Superior temporal gyrus (tissue), 1 donor: Measurements from ENCODE around the gene MYH3.
A peak's percentile ranks its signal among the peaks of the same experiment; 100 is the strongest.

ENCODE experiments used
- DNase-seq: peaks from one replicate; pipeline ENCODE4 v3.0.0-alpha.2; 2016; ENCODE audit errors: extremely low spot score

The MYH3 gene

DNA sequence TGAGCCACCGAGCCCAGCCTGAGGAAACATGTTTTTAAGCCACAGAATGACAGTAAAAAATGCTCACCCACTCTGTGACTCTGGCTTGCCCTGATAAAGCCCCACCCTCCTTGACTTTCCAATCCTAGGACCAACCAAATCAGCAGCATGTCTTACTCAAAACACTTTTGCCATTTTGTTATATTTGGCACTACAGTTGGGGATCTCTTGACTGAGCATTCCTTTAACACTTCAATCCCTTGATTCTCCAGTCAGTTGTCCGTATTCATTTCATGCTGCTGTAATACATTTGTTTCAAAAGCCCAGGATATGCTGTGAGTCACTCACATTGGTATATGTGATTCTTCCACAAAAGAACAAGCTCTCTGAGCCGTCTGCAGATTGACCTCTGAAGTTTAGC, 8.2 kb downstream of the MYH3 start:
- DNase-seq: no peak

DNA sequence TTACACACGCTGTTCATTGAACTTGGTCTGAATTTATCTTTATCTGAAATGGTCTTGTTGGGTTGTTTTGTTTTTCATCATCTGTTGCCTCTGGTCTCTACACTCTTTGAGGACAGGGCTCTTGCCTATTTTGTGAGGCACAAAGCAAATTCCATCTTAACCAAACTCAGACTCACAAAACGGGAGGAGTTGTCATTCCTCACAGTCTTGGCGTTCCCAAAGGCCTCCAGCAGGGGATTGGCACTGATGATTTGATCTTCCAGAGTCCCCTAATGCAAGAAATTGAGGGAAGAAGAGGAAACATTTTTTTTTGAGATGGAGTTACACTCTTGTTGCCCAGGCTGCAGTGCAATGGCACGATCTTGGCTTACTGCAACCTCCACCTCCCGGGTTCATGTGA, 8.7 kb downstream of the MYH3 start:
- no peak for DNase-seq

DNA sequence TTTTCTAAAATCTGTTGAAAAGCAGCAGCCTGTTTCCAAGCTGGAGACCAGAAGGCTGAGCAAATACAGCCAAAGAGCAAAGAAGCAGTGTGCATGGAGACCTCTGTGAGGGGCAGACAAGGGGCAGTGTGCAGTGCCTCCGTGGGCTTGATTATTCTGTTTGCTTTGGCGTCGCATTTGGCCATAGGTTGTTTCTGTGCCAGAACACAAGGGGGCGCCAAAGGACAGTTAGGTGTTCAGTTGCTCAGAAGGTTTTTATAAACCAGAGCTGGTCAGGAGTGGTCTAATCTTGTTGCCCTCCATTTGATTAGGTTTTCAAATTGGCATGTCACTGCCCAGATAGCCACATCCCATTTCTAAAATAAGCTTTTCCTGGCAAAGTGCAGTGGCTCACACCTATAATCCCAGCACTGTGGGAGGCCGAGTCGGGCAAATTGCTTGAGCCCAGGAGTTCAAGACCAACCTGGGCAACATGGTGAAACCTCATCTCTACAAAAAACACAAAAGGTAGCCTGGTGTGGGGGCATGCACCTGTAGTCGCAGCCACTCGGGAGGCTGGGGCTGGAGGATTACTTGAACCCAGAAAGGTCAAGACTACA, 10.6 kb downstream of the MYH3 start:
- peak; percentile 84 for DNase-seq

DNA sequence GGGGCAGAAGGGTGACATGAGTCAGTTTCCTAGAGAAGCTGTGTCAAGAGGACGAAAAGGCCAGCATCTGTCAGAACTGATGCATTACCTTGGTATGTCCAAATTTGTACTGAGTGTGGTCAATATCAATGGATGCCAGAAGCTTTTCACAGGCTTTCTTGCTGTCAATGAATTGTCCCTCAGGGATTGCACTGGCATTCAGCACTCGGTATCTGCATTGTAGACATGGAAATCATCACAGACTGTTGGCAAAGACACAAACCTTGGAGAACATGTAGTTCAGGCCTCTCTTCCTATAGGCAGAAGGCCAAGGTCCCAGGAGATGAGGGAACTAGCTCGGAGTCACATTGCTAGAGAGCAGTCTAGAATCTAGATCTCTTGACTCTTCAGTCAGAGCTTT, 16.6 kb downstream of the MYH3 start:
- no peak for DNase-seq

DNA sequence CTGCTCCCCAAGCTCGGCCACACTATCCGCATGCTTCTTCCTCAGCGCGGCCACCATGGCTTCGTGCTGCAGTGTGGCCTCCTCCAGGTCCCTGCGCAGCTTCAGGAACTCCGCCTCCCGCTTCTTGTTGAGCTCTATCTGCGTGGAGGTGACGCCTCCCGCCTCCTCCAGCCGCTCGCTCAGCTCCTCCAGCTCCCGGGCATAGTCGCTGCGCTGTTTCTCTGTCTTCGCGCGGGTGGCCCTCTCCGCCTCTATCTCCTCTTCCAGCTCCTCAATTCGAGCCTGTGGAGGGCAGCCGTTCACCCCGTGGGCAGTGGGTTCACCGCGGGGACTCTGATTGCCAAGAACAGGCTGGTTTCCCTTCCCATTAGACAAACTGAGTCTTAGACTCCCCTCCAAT, 19.0 kb downstream of the MYH3 start:
- DNase-seq: no peak

DNA sequence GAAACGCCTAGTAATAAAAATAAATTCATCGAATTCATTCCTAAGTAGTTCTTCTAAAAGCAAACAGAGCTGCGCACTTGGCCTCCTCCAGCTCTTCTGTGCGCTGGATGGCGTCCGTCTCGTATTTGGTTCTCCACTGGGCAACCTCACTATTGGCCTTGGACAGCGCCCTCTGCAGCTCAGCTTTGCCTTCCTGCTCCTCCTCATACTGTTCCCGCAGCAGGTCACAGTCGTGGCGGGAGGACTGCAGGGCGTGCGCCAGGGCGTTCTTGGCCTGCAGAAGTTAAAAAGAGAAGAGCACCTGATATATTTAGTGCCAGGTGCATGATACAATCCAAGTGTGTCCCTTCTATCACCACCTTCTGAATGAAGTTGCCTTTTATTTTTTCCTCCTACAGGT, 21.8 kb downstream of the MYH3 start:
- DNase-seq: no peak

DNA sequence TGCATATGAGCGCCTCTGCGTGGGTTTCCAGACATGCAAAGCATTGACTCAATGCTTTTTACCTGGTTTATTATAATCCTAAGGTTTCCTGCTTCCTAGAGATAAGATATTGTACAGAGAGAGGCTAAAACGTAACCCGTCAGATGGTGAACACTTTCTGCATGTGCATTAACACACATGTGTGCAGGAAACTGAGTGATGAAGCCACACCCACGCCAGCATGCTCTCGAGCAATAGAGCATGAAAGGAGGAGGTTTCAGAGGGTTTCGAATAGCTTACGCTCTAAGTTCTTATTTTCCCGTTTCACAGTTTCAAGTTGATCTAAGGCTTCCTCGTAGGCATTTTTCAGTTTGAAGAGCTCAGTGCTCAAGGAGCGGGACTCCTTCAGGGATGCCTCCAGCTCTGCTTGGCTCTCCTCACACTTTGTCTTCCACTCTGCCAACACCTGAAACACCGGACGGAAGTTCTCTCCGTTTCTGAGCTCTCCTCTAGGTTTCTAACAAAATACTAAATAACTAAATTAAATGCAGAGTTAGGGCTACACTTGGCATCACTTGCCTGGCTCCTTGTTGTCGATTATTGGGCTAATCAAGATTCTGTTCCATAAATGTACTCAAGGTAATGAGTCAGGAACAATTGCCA, 23.2 kb downstream of the MYH3 start:
- DNase-seq: no peak

DNA sequence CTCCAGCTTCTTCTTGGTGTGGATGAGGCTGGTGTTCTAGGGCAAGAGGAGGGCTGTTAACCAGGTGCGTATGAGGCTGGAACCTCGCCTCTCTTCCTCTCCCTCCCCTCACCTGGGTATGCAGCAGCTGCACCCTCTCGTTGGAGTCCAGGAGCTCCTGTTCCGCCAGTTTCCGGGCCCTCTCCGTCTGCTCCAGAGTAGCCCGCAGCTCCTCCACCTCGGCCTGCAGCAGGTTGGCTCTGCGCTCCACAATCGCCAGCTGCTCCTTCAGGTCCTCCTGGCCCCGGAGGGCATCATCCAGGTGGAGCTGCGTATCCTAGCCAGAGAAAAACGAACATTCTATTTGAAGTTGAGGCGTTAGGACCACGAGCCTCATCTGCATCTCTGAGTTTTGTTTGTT, 25.4 kb downstream of the MYH3 start:
- no peak for DNase-seq

DNA sequence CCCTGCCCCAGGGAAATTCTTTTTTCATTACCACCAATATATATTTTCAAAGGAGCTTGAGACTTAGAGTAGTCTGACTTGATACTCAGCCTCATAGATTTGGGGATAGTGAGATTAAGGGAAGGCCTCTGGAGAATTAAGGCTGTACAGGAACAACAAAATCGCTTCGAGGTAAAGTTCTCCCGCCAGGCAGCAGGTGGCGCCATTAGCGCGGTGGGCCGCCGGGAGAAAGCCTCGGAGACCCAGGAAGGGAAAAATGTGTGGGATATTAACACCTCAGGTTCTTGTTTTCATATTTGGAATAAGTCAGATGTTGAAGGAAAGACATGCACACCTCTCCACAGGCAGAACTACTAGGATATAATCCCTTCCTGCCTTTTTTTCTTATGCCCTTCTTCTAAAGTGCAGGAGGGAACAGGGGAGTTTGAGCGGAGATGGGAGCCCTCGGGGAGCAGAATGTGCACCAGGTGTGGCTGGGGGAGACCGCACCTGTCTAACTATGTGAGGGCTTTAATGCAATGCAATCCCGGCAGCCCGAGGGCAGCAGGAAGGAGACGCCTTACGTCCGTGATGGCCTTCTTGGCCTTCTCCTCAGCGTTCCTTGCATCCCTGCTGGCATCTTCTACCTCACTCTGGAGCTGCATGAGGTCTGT, 25.9 kb downstream of the MYH3 start:
- no peak for DNase-seq

DNA sequence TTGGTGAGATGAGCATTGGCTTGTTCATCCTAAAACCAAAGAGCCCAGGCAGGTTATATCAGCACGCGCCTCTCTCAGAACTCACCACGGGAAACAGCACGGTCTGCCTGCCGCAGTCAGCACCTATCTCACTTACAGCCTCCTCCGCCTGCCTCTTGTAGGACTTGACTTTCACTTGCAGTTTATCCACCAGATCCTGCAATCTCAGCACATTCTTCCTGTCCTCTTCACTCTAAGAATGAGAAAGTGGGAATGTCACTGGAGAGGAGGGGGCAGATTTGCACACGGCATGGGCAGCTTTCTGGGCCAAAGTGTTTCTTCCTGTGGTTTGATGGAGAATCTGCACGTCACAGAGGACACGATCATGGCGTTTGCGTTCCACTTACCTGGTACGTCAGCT, 27.4 kb downstream of the MYH3 start:
- no peak for DNase-seq

DNA sequence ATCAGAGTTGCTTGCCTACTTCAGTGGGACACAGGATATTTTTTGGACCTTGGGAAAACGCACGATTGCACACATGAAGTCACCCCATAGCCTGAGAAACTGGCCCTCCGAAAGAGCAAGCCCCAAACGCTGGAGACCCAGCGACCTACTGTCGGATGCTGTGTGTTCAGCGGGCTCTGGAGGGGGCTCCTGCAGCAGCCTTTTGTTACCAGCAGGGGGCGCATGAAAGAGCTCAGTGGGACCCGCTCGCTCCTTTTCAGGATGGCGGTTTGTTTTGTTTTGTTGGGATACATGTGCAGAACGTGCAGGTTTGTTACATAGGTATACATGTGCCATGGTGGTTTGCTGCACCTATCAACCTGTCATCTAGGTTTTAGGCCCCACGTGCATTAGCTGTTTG, 28.4 kb downstream of the MYH3 start:
- DNase-seq: no peak

DNA sequence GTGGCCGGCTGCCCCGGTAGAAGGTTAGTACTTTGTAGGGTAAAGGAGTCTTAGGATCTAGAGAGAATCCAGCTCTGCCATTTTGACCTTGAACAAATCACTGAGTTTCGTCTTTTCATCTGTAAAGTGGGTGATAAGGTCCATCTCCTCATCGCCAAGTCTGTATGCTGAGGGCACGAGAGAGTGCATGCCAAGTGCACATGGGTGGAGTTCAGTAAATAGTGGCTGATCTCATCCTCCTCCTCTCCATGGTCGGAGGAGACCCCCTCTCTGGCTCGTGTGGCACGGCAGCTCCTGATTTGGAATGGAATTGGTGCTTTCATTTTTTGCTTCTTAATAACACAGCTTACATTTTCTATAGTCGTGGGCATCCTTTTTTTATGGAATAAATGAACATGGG, 30.7 kb downstream of the MYH3 start:
- no peak for DNase-seq

DNA sequence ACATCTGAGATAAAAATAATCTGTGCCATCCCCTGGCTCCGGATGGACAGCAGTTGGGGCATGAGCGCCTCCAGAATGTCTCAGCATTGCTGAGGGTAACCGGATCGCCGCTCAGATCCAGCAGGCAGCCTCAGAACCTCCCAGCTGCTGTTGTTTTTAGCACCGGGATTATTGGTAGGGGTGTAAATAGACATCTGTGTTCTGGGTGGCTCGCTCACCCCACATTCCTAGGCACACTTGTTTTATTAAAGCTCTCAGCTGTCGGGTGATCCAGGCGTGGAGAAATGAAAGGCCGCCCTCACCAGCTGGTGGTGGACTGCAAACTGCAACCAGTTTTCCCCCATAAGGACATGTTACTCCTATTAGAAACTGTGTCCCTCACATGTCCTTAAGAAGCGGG, 32.1 kb downstream of the MYH3 start:
- DNase-seq: no peak

DNA sequence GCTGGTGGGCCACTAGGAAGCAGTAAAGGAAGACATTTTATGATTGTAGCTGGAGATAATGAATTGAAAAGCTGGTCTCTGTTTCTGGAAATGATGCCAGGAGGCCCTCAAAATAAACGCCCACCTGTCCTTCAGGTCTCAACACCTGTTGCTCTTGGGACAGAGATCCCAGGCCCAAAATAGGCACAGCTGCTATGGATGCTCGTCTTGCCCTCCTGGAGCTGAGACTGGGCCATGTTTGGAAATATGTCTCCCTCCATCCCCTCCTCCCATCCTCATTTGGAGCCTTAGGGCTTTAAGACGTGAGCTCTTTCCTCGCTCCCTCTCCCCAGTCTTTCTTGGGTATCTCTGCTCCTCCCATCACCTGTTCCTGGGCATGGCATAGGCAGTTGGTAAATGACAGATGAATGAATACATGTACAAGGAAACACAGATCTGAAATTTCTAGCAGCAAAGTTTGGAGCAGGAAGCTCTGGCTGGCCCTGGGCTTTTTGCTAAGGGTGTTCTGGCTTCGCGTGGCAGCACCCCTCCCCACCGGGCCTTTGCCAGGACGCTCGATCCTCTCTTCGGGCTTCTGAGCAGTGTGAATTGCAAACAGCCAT, 33.3 kb downstream of the MYH3 start:
- DNase-seq: no peak

DNA sequence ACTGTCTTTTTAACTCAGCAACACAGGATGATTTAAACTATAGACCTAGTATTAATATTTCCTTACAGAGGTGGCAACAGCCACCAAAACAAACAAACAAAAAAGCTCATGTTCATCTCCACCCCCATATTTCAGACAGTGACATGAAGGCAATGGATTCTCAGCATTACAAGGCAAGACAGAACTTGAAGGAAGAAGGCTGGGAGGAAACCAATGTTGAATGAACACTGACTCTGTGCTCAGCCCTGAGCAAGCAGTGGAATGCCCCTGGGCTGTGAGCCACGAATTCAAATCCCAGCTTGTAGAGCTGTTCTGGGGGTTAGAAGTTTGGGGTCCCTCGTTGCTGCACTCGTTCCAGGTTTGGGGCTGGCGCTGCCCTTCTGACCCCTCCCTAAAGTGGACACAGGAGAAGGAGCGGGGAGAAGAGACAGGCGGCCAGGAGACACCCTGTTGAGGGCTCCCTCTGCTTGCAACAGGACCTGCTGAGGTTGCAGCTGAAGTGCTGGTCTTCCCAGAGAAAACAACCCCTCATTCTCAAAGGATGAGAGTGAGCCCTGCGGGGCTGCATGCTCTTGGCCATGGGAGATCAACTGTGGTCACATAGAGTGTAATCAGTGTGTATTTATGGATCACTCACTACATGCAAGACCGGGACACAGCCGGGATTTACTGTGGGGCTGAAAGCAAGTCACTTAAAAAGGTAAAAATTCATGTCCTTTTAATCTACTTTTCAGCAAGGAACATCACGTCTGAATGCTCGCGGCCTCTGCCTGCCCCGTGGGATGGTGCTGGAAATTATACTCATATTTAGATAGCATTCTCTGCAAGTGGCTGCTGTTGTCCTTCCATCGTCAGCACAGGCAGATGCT, 34.3 kb downstream of the MYH3 start:
- DNase-seq: no peak

DNA sequence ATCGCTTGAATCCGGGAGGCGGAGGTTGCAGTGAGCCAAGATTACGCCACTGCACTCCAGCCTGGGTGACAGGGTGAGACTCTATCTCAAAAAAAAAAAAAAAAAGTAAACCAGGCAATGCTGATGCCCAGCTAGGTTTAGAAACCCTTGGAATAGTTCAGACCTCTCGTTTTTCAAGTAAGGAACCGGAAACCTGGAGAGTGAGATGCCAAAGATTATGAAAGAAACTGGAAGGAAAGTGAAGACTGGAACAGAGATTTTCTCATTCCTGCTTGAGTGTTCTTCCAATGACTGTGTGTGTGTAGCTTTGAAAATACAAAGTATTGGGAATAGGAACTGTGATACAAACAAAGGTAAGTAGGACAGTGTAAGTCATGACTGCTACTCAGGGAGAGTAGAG, 35.7 kb downstream of the MYH3 start:
- no peak for DNase-seq

DNA sequence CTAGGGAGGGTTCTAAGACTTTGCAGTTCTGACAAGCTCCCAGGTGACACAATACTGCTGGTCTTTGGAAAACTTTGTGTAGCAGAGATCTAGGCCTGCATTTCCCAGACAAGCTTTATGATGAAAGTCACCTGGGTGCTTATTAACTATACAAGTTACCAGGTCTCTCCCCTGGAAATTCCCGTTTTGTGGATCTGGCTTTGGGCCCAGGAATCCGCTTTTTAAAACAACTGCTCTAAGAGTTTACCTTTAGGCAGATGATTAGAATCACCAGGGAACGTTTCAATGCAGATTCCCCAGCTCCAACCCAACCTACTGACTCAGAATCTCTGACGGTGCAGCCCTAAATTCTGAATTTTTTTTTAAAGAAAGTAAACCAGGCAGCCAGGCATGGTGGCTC, 36.3 kb downstream of the MYH3 start:
- no peak for DNase-seq

DNA sequence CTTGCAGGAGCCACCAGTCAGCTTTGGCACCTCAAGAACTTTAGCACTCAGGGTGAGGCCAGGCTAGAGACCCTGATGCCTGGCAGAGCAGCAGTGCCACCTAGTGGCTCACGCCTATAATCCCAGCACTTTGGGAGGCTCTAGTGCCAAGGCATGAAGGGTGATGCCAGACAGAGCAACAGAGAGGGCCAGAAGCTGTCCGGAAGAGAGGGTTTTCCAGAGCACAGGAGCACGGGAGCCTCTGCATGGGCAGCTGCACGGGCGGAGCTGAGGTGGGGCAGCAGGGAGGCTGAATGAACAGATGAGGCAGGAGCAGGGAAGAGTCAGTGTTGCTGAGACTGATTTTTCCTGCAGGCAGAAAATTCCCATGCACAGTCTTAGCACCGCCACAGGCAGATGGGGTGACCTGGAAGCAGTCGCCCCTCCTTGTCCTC, 38.9 kb downstream of the MYH3 start:
- DNase-seq: peak; percentile 85

DNA sequence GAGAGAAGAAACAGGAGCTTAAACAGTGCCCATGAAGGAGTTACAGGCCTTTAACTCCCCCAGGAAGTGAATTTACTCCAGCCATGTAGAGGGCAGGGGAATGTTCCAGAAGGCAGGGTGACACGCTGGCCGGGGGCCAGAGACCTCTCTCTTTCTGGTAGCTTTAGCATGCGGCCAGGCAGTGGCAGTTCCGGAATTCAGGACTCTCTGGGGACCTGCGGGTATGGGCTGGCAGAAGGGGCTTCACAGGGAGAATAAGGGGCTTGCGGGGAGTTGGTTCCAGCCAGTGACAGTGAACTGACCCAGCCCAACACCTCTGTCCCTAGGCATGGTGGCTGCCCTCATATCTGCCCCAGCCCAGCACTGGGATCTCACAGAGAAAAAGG, 40.0 kb downstream of the MYH3 start:
- no peak for DNase-seq

DNA sequence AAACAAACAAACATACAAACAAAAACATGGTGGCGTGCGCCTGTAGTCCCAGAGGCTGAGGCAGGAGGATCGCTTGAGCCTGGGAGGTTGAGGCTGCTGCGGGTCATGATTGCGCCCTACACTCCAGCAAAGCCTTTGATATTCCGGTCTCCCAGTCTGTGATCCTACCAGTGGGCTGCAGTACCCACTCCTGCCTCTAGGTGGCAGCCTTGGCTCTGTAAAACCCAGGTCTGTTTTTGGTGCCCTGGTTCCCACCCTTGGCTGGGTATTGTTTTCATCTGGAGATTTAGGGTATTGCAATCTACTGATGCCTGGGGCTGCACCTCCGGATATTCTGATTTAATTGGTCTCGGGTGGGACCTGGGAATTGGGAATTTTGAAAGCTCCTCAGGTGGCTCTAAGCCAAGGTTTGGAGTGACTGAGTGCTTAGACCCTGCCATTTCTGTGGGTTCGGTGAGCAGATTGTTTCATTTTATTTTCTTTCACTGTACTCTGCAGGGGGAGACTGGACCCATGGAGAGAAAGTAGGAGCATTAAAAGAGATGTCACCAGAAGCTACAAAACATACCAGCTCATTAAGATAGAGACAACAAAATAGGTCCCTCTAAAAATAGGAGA, 40.5 kb downstream of the MYH3 start:
- DNase-seq: peak; percentile 86

DNA sequence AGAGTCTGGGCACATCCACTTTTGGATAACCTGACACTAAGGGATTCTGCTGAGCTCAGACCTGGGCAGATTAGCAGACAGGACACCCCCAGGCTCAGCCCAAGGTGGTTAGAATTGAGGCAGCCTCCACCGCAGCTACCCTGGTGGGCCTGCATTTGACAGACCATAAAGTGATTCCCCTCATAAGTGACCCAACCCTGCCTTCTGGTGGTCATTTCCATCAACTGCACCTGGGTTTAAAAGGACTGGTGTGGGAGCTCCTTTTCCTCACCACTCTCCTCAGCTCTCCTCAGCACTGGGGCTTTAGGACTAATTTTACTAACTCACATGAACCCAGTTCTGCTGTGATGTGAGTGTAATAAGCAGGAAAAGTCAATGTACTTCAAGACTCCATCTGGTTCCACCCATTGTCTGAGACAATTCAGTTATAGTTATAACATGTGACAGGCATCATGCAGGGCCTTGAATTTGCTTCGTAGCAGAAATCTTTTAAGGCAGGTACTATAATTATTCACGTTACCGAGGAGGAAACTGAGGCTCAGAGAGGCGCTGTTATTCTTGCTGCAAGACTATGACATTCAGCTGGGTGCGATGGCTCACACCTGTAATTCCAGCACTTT, 42.5 kb downstream of the MYH3 start:
- peak; percentile 81 for DNase-seq
